K562 (cell line): ENCODE measurements around the gene ICAM2. TPM values are rescaled to one million over a fixed set of nuclear protein-coding genes. Genes with fewer than 3 reads are reported as not detected.

ENCODE experiments used
- ATAC-seq: fragments of 200-7000 bp; cut with Tn5 transposase; 3 replicates; pipeline ENCODE4 v1.9.1; 2020; ENCODE audit warnings: moderate library complexity
- BruUV-seq: library from RNA; stranded (reverse); fragments of 400-500 nt; replicated peaks from 2 replicates; lab custom pipeline; 2021; lab: Mats Ljungman, UMichigan
- CTCF ChIA-PET: fragments of 300-600 bp; formaldehyde crosslinking; extraction: SDS; loops from one replicate; lab custom pipeline; 2021; ENCODE audit warnings: low intra/inter-chr PET ratio; lab: Yijun Ruan, JAX
- POLR2A ChIA-PET: fragments of 300-600, 350-650 bp; sonication (Branson Sonifier 250); formaldehyde crosslinking; extraction: SDS; loops from one replicate; lab custom pipeline; 2021; ENCODE audit warnings: antibody characterized with exemption, inconsistent platforms; lab: Yijun Ruan, JAX
- DNase-seq, 4 experiments: peaks; one replicate each; pipeline versions ENCODE4 v3.0.0 to v3.0.0-alpha.2; 2011 to 2018; ENCODE audit warnings: low spot score in 3 of 4, mixed read lengths in 3 of 4; ENCODE audit errors: extremely low read depth in 1 of 4
- FAIRE-seq: peaks from 2 replicates; lab custom pipeline; 2011; peaks lifted over from hg19 to GRCh38; lab: Jason Lieb, UNC
- H2AFZ ChIP-seq: 2 replicates; pipeline ENCODE4 v1.6.0; 2011; ENCODE audit warnings: low read depth, low read length, control low read depth, inconsistent platforms
- H3K27ac ChIP-seq: fragments of 200-600 bp; 3 replicates; pipeline ENCODE4 v1.8.0; 2011; ENCODE audit warnings: low read depth, mild to moderate bottlenecking, control low read depth, inconsistent platforms, low read length, moderate library complexity, mixed read lengths; ENCODE audit errors: extremely low read depth
- H3K27me3 ChIP-seq, 2 experiments: fragments of 300-600 bp in 1 of 2; 2 replicates in 1 of 2; 3 replicates in 1 of 2; pipeline versions ENCODE4 v1.6.0 to v1.8.0; 2011; ENCODE audit warnings: inconsistent platforms in 2 of 2, low read length in 2 of 2, mild to moderate bottlenecking in 1 of 2, mixed read lengths in 1 of 2, moderate library complexity in 1 of 2; ENCODE audit not compliant: control insufficient read depth in 2 of 2, insufficient read depth in 2 of 2
- H3K36me3 ChIP-seq: fragments of 300-600 bp; 3 replicates; pipeline ENCODE4 v1.8.0; 2011; ENCODE audit warnings: mild to moderate bottlenecking, low read length, inconsistent platforms; ENCODE audit not compliant: control insufficient read depth, insufficient read depth
- H3K4me1 ChIP-seq, 2 experiments: fragments of 200-600 bp in 1 of 2; replicated peaks in 1 of 2; 2 replicates in 1 of 2; 3 replicates in 1 of 2; pipeline versions ENCODE4 v1.5.1 to v1.8.0; 2011; ENCODE audit warnings: inconsistent platforms in 2 of 2, low read length in 2 of 2, mild to moderate bottlenecking in 1 of 2, mixed read lengths in 1 of 2, moderate library complexity in 1 of 2; ENCODE audit not compliant: control insufficient read depth in 2 of 2, insufficient read depth in 2 of 2
- H3K4me2 ChIP-seq: 2 replicates; pipeline ENCODE4 v1.6.1; 2011; ENCODE audit warnings: low read length, control low read depth, inconsistent platforms, mixed read lengths; ENCODE audit not compliant: insufficient read depth
- H3K4me3 ChIP-seq: fragments of 200-600 bp; sonication (generic), shearing (Covaris generic); 2 replicates; pipeline ENCODE4 v1.5.1; 2016; ENCODE audit warnings: control low read depth, inconsistent platforms
- H3K79me2 ChIP-seq: fragments of 200-600 bp; 3 replicates; pipeline ENCODE4 v1.8.0; 2011; ENCODE audit warnings: low read length, inconsistent platforms; ENCODE audit not compliant: control insufficient read depth, insufficient read depth
- H3K9ac ChIP-seq, 2 experiments: 2 replicates each; pipeline versions ENCODE4 v1.6.0 to v1.6.1; 2011; ENCODE audit warnings: low read depth in 2 of 2, low read length in 2 of 2, control low read depth in 1 of 2, inconsistent platforms in 1 of 2, mild to moderate bottlenecking in 1 of 2, mixed read lengths in 1 of 2; ENCODE audit not compliant: insufficient read depth in 1 of 2
- H3K9me1 ChIP-seq: one replicate; pipeline ENCODE4 v1.6.0; 2011; ENCODE audit warnings: inconsistent platforms, mild to moderate bottlenecking, low read length, moderate library complexity; ENCODE audit not compliant: control insufficient read depth, insufficient read depth
- H3K9me3 ChIP-seq: replicated peaks from 2 replicates; pipeline ENCODE4 v1.5.1; 2011; ENCODE audit warnings: low read depth, low read length, inconsistent platforms; ENCODE audit not compliant: control insufficient read depth, insufficient read depth
- H4K20me1 ChIP-seq: replicated peaks from 2 replicates; pipeline ENCODE4 v1.6.1; 2011; ENCODE audit warnings: low read length, inconsistent platforms, mixed read lengths; ENCODE audit not compliant: control insufficient read depth, insufficient read depth
- ATF1 ChIP-seq, 2 experiments: fragments of 450-650 bp in 1 of 2; IDR thresholded peaks; 2 replicates each; pipeline ENCODE4 v1.6.1; 2016; ENCODE audit warnings: missing compliant biosample characterization in 1 of 2, missing genetic modification characterization in 1 of 2
- CBX5 ChIP-seq: IDR thresholded peaks from 2 replicates; pipeline ENCODE4 v1.6.1; 2014; ENCODE audit warnings: low read depth, borderline replicate concordance
- ETV5 ChIP-seq: sonication (generic); formaldehyde crosslinking; IDR thresholded peaks from 2 replicates; pipeline ENCODE4 v1.4.0; 2020; ENCODE audit warnings: low read depth, mild to moderate bottlenecking, missing genetic modification reagents
- HIVEP1 ChIP-seq: fragments of 250-450 bp; sonication (Bioruptor Pico); IDR thresholded peaks from 2 replicates; pipeline ENCODE4 v1.4.0; 2020; ENCODE audit warnings: mild to moderate bottlenecking
- MCM2 ChIP-seq: fragments of 450-650 bp; IDR thresholded peaks from 2 replicates; pipeline ENCODE4 v1.6.1; 2017; ENCODE audit warnings: low read depth, mild to moderate bottlenecking
- POLR2A ChIP-seq: fragments of 450-650 bp; conservative IDR thresholded peaks from 2 replicates; pipeline ENCODE4 v1.6.1; 2016
- SAP30 ChIP-seq: fragments of 200-600 bp; sonication (generic); IDR thresholded peaks from 2 replicates; pipeline ENCODE4 v1.6.1; 2012; ENCODE audit warnings: borderline replicate concordance, low read depth, mild to moderate bottlenecking, moderate library complexity, low read length, control low read depth, inconsistent platforms; ENCODE audit not compliant: insufficient read depth, poor library complexity, severe bottlenecking
- SREBF2 ChIP-seq: sonication (generic); formaldehyde crosslinking; IDR thresholded peaks from 2 replicates; pipeline ENCODE4 v1.4.0; 2020; ENCODE audit warnings: mild to moderate bottlenecking, missing genetic modification reagents
- STAT5B ChIP-seq: fragments of 250-450 bp; sonication (Bioruptor Pico); IDR thresholded peaks from 2 replicates; pipeline ENCODE4 v1.8.0; 2021; ENCODE audit warnings: mild to moderate bottlenecking, inconsistent platforms
- TAF7 ChIP-seq: fragments of 450-650 bp; IDR thresholded peaks from 2 replicates; pipeline ENCODE4 v1.6.1; 2016; ENCODE audit warnings: missing genetic modification characterization, missing compliant biosample characterization
- TEAD4 ChIP-seq, 2 experiments: sonication (generic) in 1 of 2; formaldehyde crosslinking in 1 of 2; IDR thresholded peaks; 2 replicates each; pipeline versions ENCODE4 v1.6.1 to v1.8.0; 2012 to 2022; ENCODE audit warnings: borderline replicate concordance in 1 of 2, inconsistent platforms in 1 of 2, low read length in 1 of 2, mild to moderate bottlenecking in 1 of 2, missing genetic modification reagents in 1 of 2
- ZFP30 ChIP-seq: fragments of 250-450 bp; sonication (Bioruptor Pico); IDR thresholded peaks from 2 replicates; pipeline ENCODE4 v1.8.0; 2022; ENCODE audit warnings: moderate library complexity, mild to moderate bottlenecking, inconsistent platforms, borderline replicate concordance
- ZNF146 ChIP-seq: IDR thresholded peaks from one replicate; pipeline ENCODE4 v1.6.1; 2018; ENCODE audit warnings: missing compliant biosample characterization; ENCODE audit not compliant: unreplicated experiment
- ZNF696 ChIP-seq: fragments of 250-450 bp; sonication (Bioruptor Pico); conservative IDR thresholded peaks from 2 replicates; pipeline ENCODE4 v1.4.0; 2020; ENCODE audit warnings: mild to moderate bottlenecking, moderate library complexity
- ZNF707 ChIP-seq: fragments of 250-450 bp; sonication (Bioruptor Pico); conservative IDR thresholded peaks from 2 replicates; pipeline ENCODE4 v1.8.0; 2022; ENCODE audit warnings: inconsistent platforms, mild to moderate bottlenecking, moderate library complexity
- WGBS: fragments of 100-300 bp; shearing (Covaris generic); methylation state at CpG from one replicate; pipeline ENCODE4 v1.1.6; 2016; ENCODE audit warnings: low coverage, mixed read lengths; ENCODE audit not compliant: insufficient coverage; ENCODE audit errors: missing lambda C conversion rate; 5-methylcytosine and 5-hydroxymethylcytosine counted together
- in situ Hi-C: fragments of 300-500 bp; cut with MboI; formaldehyde crosslinking; loops from 4 replicates; pipeline ENCODE4 v1.15.0; 2018; ENCODE audit warnings: inconsistent platforms, mixed read lengths
- intact Hi-C: fragments of 100-400 bp; cut with micrococcal nuclease; formaldehyde crosslinking; loops from 2 replicates; pipeline ENCODE4 v1.14.2; 2022
- polyA plus RNA-seq, 8 experiments: library from polyadenylated mRNA; depleted of rRNA in 4 of 8; stranded (reverse) in 5 of 8; unstranded in 3 of 8; fragments of >200 nt; fragmentation: Nextera tagmentation in 2 of 8; fragmentation: Illumina TruSeq in 1 of 8; extraction: Ambion mirVana in 2 of 8; extraction: Trizol in 1 of 8; gene quantifications; 2 replicates each; pipeline versions ENCODE4 v1.2.1 to v1.2.3, GENCODE V29; 2011 to 2014; ENCODE audit warnings: inconsistent platforms in 1 of 8, missing spikeins in 1 of 8
- total RNA-seq, 7 experiments: library from RNA; depleted of rRNA in 6 of 7; stranded (reverse); fragments of >200 nt in 6 of 7; fragmentation: Illumina TruSeq in 2 of 7; extraction: Trizol in 2 of 7; gene quantifications; 2 replicates each; pipeline versions ENCODE4 v1.2.1 to v1.2.3, GENCODE V29; 2011 to 2021; ENCODE audit warnings: low replicate concordance in 1 of 7
- TF ChIP-seq, protein P1 (sequence below): sonication (generic); formaldehyde crosslinking; IDR thresholded peaks from 2 replicates; pipeline ENCODE4 v1.8.0; 2022; ENCODE audit warnings: mild to moderate bottlenecking, missing genetic modification reagents

The ICAM2 gene
- total and polyA plus RNA-seq, 9 of the 15 experiments (the other 6 are each of a cell fraction or from before 2014, with no cell fraction given): 37.9 to 89.4 (median 60.6) TPM

GRCh38 chr17:63988127-63988478, 32.3 kb downstream of the ICAM2 start:
- Histone ChIP-seq H3K9me3 (no peaks in the 10 kb centered on the region), H2AFZ (no peak overlapping the region), H3K27ac (no peak overlapping the region), H3K4me1 (peaks cover 7 to 37% of the 10 kb centered on the region in 2 experiments), H3K4me2 (no peak overlapping the region), H4K20me1 (no peaks in the 10 kb centered on the region), H3K9ac (no peak overlapping the region), H3K9me1 (no peaks in the 10 kb centered on the region), H3K4me3 (no peak overlapping the region), H3K79me2 (no peaks in the 10 kb centered on the region), H3K27me3 (peaks cover 12 to 24% of the 10 kb centered on the region in 2 experiments; a peak in 4 of 5 replicates), H3K36me3 (no peaks in the 10 kb centered on the region)
- ChIA-PET CTCF (no interaction called here), POLR2A (interaction anchor here (0.6 kb wide), 1 partner anchor 482 kb away, joined by 3 read pairs; no protein-coding TSS in a partner anchor)
- intact Hi-C loops: no loop called here
- TF ChIP-seq ETV5 (CRISPR knock-in tag) (no peak), SAP30 (no peak), MCM2 (no peak), TEAD4 (IDR thresholded peaks at IDR 0.05; ENCODE audit: low read length) (no peak), TEAD4 (CRISPR knock-in tag; IDR thresholded peaks at IDR 0.05; ENCODE audit: borderline replicate concordance) (no peak), ZNF707 (CRISPR knock-in tag) (no peak), HIVEP1 (no peak), ZNF146 (CRISPR knock-in tag) (no peak), TAF7 (tag) (no peak), POLR2A (no peak), ZFP30 (CRISPR knock-in tag) (no peak), ZNF696 (CRISPR knock-in tag) (no peak), SREBF2 (CRISPR knock-in tag) (no peak), CBX5 (no peak), ATF1 (CRISPR knock-in tag; IDR thresholded peaks at IDR 0.05) (no peak), ATF1 (tag; IDR thresholded peaks at IDR 0.05) (no peak), STAT5B (CRISPR knock-in tag) (no peak)
- TF ChIP-seq, protein P1, sequence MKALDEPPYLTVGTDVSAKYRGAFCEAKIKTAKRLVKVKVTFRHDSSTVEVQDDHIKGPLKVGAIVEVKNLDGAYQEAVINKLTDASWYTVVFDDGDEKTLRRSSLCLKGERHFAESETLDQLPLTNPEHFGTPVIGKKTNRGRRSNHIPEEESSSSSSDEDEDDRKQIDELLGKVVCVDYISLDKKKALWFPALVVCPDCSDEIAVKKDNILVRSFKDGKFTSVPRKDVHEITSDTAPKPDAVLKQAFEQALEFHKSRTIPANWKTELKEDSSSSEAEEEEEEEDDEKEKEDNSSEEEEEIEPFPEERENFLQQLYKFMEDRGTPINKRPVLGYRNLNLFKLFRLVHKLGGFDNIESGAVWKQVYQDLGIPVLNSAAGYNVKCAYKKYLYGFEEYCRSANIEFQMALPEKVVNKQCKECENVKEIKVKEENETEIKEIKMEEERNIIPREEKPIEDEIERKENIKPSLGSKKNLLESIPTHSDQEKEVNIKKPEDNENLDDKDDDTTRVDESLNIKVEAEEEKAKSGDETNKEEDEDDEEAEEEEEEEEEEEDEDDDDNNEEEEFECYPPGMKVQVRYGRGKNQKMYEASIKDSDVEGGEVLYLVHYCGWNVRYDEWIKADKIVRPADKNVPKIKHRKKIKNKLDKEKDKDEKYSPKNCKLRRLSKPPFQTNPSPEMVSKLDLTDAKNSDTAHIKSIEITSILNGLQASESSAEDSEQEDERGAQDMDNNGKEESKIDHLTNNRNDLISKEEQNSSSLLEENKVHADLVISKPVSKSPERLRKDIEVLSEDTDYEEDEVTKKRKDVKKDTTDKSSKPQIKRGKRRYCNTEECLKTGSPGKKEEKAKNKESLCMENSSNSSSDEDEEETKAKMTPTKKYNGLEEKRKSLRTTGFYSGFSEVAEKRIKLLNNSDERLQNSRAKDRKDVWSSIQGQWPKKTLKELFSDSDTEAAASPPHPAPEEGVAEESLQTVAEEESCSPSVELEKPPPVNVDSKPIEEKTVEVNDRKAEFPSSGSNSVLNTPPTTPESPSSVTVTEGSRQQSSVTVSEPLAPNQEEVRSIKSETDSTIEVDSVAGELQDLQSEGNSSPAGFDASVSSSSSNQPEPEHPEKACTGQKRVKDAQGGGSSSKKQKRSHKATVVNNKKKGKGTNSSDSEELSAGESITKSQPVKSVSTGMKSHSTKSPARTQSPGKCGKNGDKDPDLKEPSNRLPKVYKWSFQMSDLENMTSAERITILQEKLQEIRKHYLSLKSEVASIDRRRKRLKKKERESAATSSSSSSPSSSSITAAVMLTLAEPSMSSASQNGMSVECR (CRISPR knock-in tag): no peak
- ATAC-seq (no peak), DNase-seq (no peak), FAIRE-seq (no peak)
- WGBS: 43% methylated on average over 5 of the region's 5 CpGs
- in situ Hi-C loops: no loop called here
- no TSS peak for BruUV-seq
